NCI-H1105 (cell line): ENCODE data around the gene KIF1C.
A peak's percentile ranks its signal among the peaks of the same experiment; 100 is the strongest.

Source experiments
- DNase-seq: peaks from one replicate; lab custom pipeline; 2025; lab: John Stamatoyannopoulos, UW

KIF1C gene

DNA sequence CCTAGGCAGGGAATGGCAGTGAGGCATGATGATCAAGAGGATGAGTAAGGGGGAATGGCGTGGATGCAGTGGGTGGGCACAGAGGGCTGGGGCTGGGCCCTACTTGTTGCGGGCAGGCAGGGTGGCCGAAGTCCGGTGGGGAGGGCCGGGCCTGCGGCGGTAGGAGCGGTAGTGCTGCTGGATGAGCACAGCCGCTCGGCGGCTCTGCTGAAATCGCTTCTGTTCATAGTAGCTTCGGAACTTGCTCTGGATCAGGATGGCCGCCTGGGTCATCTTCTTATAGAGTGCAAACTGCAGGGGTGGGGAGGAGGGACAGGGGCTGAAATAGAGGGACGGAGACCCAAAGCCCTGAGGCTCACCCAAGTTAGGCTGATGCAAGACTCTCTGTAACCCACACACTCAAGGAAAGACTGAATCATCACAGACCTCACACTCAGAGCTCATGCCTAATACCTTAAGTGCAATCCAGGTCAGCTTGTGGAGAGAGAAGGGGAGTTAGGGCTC is 28.7 kb upstream of the KIF1C start:
- no peak for DNase-seq

GRCh38 chr17:4969551-4970173 is 28.1 kb upstream of the KIF1C start:
- no peak for DNase-seq

- no peak for DNase-seq
These were observed 27.5 kb upstream of the KIF1C start for GRCh38 chr17:4970273-4970672.

DNA sequence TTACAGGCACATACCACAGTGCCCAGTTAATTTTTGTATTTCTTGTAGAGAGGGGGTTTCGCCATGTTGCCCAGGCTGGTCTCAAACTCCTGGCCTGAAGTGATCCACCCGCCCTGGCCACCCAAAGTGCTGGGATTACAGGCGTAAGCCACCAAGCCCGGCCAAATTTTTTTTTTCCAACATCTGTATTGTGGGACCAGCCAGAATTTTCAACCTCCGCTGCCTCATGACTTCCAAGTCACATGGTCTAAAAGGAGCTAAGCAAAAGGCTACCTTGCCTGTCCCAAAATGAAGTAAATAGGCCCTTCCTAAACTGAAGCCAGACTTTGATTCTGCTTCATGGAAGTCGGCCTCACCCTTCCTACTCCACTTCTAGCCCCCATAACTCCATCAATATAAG is 25.9 kb upstream of the KIF1C start:
- DNase-seq = no peak

GRCh38 chr17:4972322-4972721 is 25.4 kb upstream of the KIF1C start:
- no peak for DNase-seq

DNA sequence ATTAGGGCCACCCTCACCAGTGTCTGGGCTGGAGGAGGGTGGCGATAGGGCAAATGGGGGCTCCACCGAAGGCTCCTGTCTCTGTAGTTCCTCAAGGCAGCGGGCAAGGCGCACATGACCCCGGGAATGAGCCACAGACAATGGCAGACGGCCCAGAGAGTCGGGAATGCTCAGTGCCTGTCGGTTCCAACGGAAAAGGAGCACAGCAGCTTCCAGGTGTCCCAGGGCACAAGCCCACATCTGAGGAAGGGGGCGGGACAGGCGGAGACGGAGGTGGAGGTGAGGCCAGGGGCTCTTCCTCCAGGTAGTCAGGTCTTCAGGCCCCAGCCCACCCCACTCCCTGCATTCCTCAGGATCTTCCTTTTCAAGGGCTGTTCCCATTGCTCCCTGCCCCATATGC is 25.0 kb upstream of the KIF1C start:
- no peak for DNase-seq

- DNase-seq = no peak
These were observed 24.3 kb upstream of the KIF1C start for GRCh38 chr17:4973256-4974114.

DNA sequence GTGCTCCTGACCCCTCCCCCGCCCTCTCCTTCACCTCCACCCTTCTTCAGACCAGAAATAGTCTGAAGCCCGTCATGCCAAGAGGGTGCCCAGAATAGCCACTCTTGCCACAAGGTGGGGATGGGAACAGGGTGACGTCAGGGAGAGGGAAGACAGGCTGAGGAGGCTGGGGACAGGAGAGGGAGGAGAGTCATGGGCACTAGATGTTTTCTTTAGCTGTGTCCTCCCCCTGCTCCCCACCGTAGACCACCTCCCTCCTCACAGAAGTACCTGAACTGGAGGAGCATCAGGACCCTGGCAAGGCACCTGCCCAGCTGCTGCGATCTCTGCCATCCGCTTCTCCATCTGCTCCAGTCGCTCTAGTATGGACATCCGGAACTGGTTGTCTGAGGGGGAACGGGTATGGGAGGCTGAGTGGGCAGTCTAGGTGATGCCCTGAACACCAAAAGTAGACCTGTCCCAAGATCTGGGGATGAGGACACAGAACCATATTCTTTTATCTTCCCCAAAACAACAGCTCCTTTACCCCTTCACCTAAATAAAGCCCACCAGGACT is 23.6 kb upstream of the KIF1C start:
- no peak for DNase-seq

DNA sequence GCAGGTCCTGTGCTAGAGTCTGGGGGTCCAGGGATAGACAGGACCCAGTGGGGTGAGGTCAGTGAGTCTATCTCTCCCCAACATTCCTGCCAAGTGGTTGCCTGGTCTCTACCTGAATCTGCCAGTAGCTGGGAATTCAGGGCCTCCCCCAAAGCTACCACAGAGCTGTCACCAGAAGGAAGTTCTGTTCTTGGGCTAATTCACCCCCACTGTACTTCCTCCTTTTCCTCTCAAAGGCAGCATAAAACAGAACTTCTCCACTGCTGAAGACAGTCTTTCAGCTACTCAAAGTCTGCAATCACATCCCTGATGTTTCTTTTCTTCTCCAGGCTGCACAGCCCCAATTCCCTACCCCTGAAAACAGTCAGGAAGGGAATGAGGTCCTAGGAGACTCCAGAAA is 19.0 kb upstream of the KIF1C start:
- no peak for DNase-seq

- DNase-seq = peak; percentile 28
These were observed 17.0 kb upstream of the KIF1C start for GRCh38 chr17:4980644-4981216.

GRCh38 chr17:4982305-4982704 is 15.4 kb upstream of the KIF1C start:
- DNase-seq = no peak

- DNase-seq = no peak
These were observed 11.3 kb upstream of the KIF1C start for GRCh38 chr17:4986403-4986802.

- DNase-seq = peak; percentile 93
These were observed 10.6 kb upstream of the KIF1C start, which contains the start of gene CAMTA2 for GRCh38 chr17:4986951-4987766. TSS of gene CAMTA2 (minus strand) at chr17:4987675. CDS start at chr17:4986222, 1,453 bp downstream.

DNA sequence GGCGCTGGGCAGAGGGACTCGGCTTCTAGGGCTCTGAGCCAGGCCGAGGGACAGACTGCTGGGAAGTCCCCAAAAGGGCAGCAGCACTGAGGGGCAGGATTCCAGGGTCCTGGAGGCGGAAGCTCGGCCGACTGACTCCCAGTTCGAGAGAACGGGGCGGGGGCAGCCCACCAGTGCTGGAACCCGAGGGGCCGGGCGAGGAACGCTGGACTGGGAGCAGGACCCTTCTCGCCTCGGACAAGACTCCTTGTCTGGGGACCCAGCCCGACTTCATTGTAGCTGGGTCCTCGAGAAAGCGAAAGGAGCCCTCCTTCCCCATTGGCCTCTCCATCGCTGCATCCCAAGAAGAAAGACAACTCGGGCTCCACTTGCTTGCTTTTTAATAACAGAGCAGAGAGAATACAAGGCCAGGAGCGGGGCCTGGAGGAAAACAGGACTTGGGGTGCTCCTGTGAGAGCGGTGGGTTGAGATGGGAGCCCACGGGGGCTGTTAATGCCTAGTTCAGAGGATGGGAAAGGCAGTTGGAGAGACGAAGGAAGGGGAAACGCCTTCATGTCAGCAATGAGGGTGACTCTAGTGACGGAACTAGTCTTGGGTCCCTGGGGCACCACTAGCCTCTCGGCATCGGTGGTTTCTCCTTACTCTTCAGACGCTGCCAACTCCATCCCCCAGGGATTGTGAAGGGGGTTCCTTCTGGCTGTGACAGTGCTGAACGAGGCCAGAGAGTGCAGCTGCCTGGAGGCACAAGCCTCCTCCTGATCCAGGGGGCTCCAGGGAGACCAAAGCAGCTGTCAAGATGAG is 9.8 kb upstream of the KIF1C start:
- DNase-seq = no peak

DNA sequence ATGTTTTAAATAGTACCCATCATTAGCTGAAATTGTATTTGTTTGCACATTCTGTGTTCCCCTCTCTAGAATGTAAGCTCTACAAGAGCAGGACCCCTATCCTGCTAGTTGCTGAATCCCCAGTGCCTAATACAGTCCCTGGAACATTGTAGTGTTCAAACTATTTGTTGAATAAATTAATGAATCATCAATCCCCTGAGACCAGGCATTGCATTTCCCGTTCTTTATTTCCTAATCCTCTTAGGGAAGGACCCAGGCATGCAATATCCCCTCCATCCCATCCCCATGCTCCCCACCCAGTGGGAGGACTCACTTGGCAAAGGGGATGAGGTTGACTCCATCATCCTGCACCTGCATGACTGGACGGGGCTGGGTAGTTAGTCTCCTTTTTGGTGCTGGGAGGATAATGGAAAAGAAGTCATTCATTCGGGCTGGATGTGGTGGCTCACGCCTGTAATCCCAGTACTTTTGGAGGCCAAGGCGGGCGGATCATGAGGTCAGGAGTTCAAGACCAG is 3.6 kb upstream of the KIF1C start:
- no peak for DNase-seq

GRCh38 chr17:4998027-4998731 is 429 bp downstream of the KIF1C start:
- no peak for DNase-seq

GRCh38 chr17:4998732-4999429 is 1.1 kb downstream of the KIF1C start:
- no peak for DNase-seq

DNA sequence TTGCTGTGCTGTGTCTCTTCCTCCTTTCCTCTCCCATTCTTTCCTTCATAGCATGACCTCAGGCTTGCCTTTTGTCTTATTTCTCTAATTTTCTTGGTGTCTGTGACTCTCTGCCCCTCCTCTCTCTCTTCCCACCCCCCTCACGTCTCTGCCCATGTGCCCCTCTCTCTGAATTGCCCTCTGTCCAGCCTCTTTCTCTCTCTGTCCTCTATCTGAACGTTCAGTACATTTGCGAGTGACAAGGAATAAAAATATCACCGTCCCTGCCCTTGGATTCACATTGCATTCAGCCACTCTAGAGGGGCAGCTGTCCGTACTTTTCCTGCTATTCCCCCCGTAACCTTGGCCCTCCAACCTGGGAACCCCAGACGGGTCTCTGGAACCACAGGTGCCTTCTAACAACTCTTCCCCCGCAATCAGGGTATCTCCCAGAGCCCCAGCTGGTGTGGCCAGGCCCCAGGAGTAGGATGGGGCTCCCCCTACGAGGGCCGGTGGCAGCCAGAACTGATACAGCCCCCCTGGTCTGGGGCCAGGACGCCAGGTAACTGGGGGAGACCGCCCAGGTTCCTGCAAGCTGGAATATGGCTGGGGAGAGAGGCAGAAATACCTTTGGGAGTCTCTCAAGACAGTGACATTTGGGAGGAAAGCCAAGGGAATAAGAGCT is 1.8 kb downstream of the KIF1C start:
- DNase-seq = no peak

DNA sequence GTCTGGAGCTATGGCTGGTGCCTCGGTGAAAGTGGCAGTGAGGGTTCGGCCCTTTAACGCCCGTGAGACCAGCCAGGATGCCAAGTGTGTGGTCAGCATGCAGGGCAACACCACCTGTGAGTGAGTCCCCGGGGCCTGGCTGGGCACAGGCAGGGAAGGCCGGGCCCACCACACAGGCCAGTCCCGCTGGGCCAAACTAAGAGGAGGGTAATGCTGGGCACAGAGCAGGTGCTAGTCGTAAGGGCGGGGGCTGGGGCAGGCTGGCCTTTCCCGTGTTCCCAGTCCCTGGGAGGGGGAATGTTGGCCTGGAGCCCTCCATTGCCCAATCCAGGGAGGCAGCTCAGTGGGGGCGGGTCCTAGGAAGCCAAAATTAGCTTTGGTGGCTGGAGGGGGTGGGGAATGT is 2.5 kb downstream of the KIF1C start:
- no peak for DNase-seq
